CD4-positive, CD25-positive, alpha-beta regulatory T cell (primary cell): Measurements from ENCODE around the gene NUDT21. TPM values are rescaled to one million over a fixed set of nuclear protein-coding genes. Genes with fewer than 3 reads are reported as not detected.
A peak's percentile ranks its signal among the peaks of the same experiment; 100 is the strongest.

ENCODE experiments used
- ATAC-seq, 2 donors: fragments of 150-1000 bp; cut with Tn5 transposase; one replicate each; pipeline ENCODE4 v1.10.0; 2021; ENCODE audit warnings: low read depth in 2 of 2, moderate number of reproducible peaks in 2 of 2, moderate library complexity in 1 of 2
- DNase-seq, 3 donors: peaks; one replicate each; pipeline versions ENCODE4 v3.0.0 to v3.0.0-alpha.2; 2012 to 2022; ENCODE audit warnings: mixed read lengths in 1 of 3
- H3K27ac ChIP-seq: one replicate; pipeline ENCODE4 v1.7.0; 2013; ENCODE audit warnings: mild to moderate bottlenecking, low read length; ENCODE audit not compliant: insufficient read depth, poor library complexity, severe bottlenecking
- H3K27me3 ChIP-seq: one replicate; pipeline ENCODE4 v1.7.0; 2013; ENCODE audit warnings: low read length; ENCODE audit not compliant: control insufficient read depth, insufficient read depth
- H3K36me3 ChIP-seq: one replicate; pipeline ENCODE4 v1.7.0; 2013; ENCODE audit warnings: mild to moderate bottlenecking, low read length, moderate library complexity; ENCODE audit not compliant: control insufficient read depth, insufficient read depth
- H3K4me1 ChIP-seq: 2 replicates; pipeline ENCODE4 v1.7.0; 2013; ENCODE audit warnings: mild to moderate bottlenecking, low read length; ENCODE audit not compliant: insufficient read depth, control insufficient read depth, poor library complexity, severe bottlenecking
- H3K4me3 ChIP-seq: one replicate; pipeline ENCODE4 v1.7.0; 2013; ENCODE audit warnings: low read depth, mild to moderate bottlenecking, low read length, moderate library complexity
- H3K9me3 ChIP-seq, 2 experiments: 1 replicate in 1 of 2; 2 replicates in 1 of 2; pipeline ENCODE4 v1.7.0; 2013; ENCODE audit warnings: low read length in 2 of 2, mild to moderate bottlenecking in 1 of 2, moderate library complexity in 1 of 2; ENCODE audit not compliant: control insufficient read depth in 2 of 2
- H3K27ac Mint-ChIP-seq, 3 donors: one replicate each; pipeline ENCODE4 v1.8.0; 2020 to 2022; ENCODE audit warnings: mild to moderate bottlenecking in 3 of 3, mixed read lengths in 3 of 3, moderate library complexity in 2 of 3
- H3K27me3 Mint-ChIP-seq: one replicate; pipeline ENCODE4 v1.8.0; 2022; ENCODE audit warnings: mild to moderate bottlenecking, mixed read lengths
- H3K36me3 Mint-ChIP-seq: one replicate; pipeline ENCODE4 v1.8.0; 2020; ENCODE audit warnings: mixed read lengths
- H3K4me1 Mint-ChIP-seq, 4 donors: one replicate each; pipeline ENCODE4 v1.8.0; 2020 to 2022; ENCODE audit warnings: mixed read lengths in 4 of 4, mild to moderate bottlenecking in 1 of 4
- H3K4me3 Mint-ChIP-seq, 4 donors: one replicate each; pipeline ENCODE4 v1.8.0; 2020 to 2022; ENCODE audit warnings: mild to moderate bottlenecking in 4 of 4, mixed read lengths in 4 of 4, moderate library complexity in 3 of 4
- H3K9me3 Mint-ChIP-seq, 7 donors: one replicate each; pipeline ENCODE4 v1.8.0; 2020 to 2022; ENCODE audit warnings: mixed read lengths in 7 of 7, mild to moderate bottlenecking in 3 of 7, moderate library complexity in 2 of 7
- polyA plus RNA-seq, 4 donors: library from polyadenylated mRNA; unstranded; fragments of 300-500 nt; fragmentation: Illumina TruSeq; gene quantifications; one replicate each; pipeline ENCODE4 v1.2.3, GENCODE V29; 2021
- total RNA-seq: library from RNA; stranded (reverse); gene quantifications from one replicate; pipeline ENCODE4 v1.2.3, GENCODE V29; 2022

The NUDT21 gene
- total and polyA plus RNA-seq, 5 donors from 2014 or later, result 91.9 to 128 (median 104) TPM

DNA sequence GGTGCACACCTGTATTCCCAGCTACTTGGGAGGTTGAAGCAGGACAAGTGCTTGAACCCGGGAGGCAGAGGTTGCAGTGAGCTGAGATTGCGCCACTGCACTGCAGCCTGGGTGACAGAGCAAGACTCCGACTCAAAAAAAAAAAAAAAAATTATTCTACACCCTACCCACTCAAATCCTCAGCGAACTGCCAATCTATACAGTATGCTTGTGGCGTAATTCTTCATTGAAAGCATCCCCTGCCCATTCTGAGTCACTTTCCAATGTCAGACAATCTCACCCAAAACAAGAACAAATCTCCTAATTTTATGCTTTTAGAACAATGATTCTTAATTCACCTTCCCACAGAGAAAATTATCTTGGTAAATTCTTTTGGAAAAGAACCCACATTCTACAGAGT lies 37.8 kb downstream of the NUDT21 start:
- Histone ChIP-seq H3K9me3 (no peaks in the 10 kb centered on the region), H3K4me3 (no peak overlapping the region), H3K27ac (no peak overlapping the region), H3K36me3 (peaks cover 41% of the 10 kb centered on the region), H3K27me3 (no peaks in the 10 kb centered on the region), H3K4me1 (no peaks in the 10 kb centered on the region)
- peaks cover 24 to 37% (median 26%) of the 10 kb centered on the region in 4 donors for H3K4me1 Mint-ChIP-seq
- no peaks in the 10 kb centered on the region for H3K9me3 Mint-ChIP-seq
- no peaks in the 10 kb centered on the region for H3K27me3 Mint-ChIP-seq
- peaks cover 29% of the 10 kb centered on the region for H3K36me3 Mint-ChIP-seq
- ATAC-seq (no peak), DNase-seq (no peak)
- no peak overlapping the region for H3K4me3 Mint-ChIP-seq
- H3K27ac Mint-ChIP-seq, result peak overlapping the region in 1 of 3 donors; percentile 16

- H3K27ac Mint-ChIP-seq, result no peak overlapping the region
- peaks cover 33% of the 10 kb centered on the region for H3K36me3 Mint-ChIP-seq
- DNase-seq (no peak), ATAC-seq (no peak)
- Histone ChIP-seq H3K4me3 (no peak overlapping the region), H3K9me3 (no peaks in the 10 kb centered on the region), H3K36me3 (peaks cover 51% of the 10 kb centered on the region), H3K27ac (no peak overlapping the region), H3K27me3 (no peaks in the 10 kb centered on the region), H3K4me1 (no peaks in the 10 kb centered on the region)
- no peaks in the 10 kb centered on the region for H3K9me3 Mint-ChIP-seq
- peaks cover 24 to 31% (median 27%) of the 10 kb centered on the region in 4 donors for H3K4me1 Mint-ChIP-seq
- H3K4me3 Mint-ChIP-seq, result no peak overlapping the region
- no peaks in the 10 kb centered on the region for H3K27me3 Mint-ChIP-seq
Observed at GRCh38 chr16:56411624-56412023, 39.5 kb downstream of the NUDT21 start.

DNA sequence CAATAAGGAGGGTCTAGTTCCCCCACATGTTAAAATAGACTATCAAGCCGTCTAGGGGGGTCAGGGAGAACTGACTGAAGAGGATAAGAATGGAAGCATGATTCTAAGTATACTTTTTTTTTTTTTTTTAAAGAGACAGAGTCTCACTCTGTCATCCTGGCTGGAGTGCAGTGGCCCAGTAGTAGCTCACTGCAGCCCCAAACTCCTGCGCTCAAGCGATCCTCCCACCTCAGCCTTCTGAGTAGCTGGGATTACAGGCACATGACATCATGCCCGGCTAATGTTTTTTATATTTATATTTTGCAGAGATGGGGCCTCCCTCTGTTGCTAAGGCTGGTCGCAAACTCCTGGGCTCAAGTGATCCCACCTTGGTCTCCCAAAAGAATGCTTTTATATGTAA lies 40.0 kb downstream of the NUDT21 start:
- DNase-seq, result no peak
- H3K4me3 ChIP-seq, result no peak overlapping the region
- Mint-ChIP-seq H3K27ac (no peak overlapping the region), H3K27me3 (no peaks in the 10 kb centered on the region), H3K4me1 (peaks cover 21 to 30% (median 27%) of the 10 kb centered on the region in 4 donors), H3K36me3 (peaks cover 33% of the 10 kb centered on the region), H3K4me3 (no peak overlapping the region), H3K9me3 (no peaks in the 10 kb centered on the region)
- no peaks in the 10 kb centered on the region for H3K4me1 ChIP-seq
- H3K27ac ChIP-seq, result no peak overlapping the region
- ATAC-seq, result no peak
- H3K9me3 ChIP-seq, result no peaks in the 10 kb centered on the region
- peaks cover 51% of the 10 kb centered on the region for H3K36me3 ChIP-seq
- H3K27me3 ChIP-seq, result no peaks in the 10 kb centered on the region

GRCh38 chr16:56409195-56409594 lies 41.9 kb downstream of the NUDT21 start:
- Mint-ChIP-seq H3K4me1 (peaks cover 7 to 21% (median 17%) of the 10 kb centered on the region in 4 donors), H3K36me3 (peaks cover 46% of the 10 kb centered on the region), H3K27me3 (no peaks in the 10 kb centered on the region), H3K4me3 (no peak overlapping the region), H3K27ac (no peak overlapping the region), H3K9me3 (no peaks in the 10 kb centered on the region)
- DNase-seq (no peak), ATAC-seq (no peak)
- no peak overlapping the region for H3K4me3 ChIP-seq
- H3K9me3 ChIP-seq, result no peaks in the 10 kb centered on the region
- peaks cover 65% of the 10 kb centered on the region for H3K36me3 ChIP-seq
- no peaks in the 10 kb centered on the region for H3K27me3 ChIP-seq
- H3K4me1 ChIP-seq, result no peaks in the 10 kb centered on the region
- H3K27ac ChIP-seq, result no peak overlapping the region

DNA sequence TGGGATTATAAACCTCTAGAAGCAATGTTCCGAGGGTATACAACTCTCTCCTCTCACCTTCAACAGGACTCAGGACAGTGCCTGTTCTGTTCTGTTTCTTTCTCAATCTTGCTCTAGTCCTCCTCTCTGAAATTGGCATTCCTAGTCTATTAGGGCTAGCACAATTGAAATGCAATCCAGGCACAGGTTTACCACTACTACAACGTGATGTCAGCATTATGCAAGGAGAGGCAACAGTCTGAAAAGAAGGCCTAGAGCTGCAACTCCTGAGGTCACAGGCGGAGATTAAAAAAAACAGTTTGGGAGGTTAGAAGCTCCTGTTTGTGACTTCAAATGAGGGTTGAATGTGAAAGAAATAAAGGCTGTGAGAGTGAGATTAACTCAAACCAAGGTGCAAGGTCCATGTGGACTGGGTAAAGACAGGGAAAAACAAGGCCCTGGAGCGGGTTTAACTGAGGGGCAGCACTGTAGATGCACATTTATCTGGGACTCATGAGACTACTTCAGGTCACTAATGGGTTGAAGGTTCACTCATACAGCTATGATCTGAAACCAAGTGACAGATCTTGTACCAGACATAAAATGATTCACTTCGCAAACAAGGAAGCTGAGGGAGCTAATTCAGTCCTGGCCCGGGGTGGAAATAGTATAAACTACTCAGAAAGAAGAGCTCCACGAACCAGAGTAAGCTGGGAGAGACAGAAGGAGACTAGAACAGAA lies 42.6 kb downstream of the NUDT21 start:
- Mint-ChIP-seq H3K27ac (no peak overlapping the region), H3K9me3 (no peaks in the 10 kb centered on the region), H3K36me3 (peaks cover 45% of the 10 kb centered on the region), H3K27me3 (no peaks in the 10 kb centered on the region), H3K4me1 (peaks cover 5 to 19% (median 12%) of the 10 kb centered on the region in 4 donors), H3K4me3 (no peak overlapping the region)
- no peaks in the 10 kb centered on the region for H3K9me3 ChIP-seq
- no peaks in the 10 kb centered on the region for H3K27me3 ChIP-seq
- no peak for DNase-seq
- no peak overlapping the region for H3K27ac ChIP-seq
- no peak overlapping the region for H3K4me3 ChIP-seq
- no peak for ATAC-seq
- peaks cover 67% of the 10 kb centered on the region for H3K36me3 ChIP-seq
- no peaks in the 10 kb centered on the region for H3K4me1 ChIP-seq

DNA sequence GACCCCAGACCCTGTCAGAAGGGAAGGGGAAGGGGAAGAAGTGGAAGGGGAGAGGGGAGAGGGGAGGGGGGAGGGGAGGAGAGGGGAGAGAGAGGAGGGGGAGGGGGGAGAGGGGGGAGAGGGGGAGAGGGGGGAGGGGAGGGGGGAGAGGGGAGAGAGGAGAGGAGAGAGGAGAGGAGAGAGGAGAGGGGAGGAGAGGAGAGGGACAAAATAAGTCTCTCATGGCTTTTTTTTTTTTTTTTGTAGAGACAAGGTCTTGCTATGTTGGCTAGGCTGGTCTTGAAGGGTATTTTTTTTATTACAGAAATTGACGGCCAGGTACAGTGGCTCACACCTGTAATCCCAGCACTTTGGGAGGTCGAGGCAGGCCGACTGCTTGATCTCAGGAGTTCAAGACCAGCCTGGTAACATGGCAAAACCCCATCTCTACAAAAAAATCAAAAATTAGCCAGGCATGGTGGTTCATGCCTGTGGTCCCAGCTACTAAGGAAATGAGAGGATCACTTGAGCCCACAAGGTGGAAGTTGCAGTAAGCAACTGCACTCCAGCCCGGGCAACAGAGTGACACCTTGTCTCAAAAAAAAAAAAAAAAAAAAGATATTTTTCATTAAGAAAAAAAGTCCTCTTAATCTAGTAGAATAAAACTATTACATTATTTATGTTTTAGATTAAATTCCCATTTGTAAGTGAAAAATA lies 45.0 kb downstream of the NUDT21 start:
- Histone ChIP-seq H3K36me3 (peaks cover 70% of the 10 kb centered on the region), H3K9me3 (no peaks in the 10 kb centered on the region), H3K4me1 (no peaks in the 10 kb centered on the region), H3K4me3 (no peak overlapping the region), H3K27me3 (no peaks in the 10 kb centered on the region), H3K27ac (no peak overlapping the region)
- no peaks in the 10 kb centered on the region for H3K9me3 Mint-ChIP-seq
- H3K4me1 Mint-ChIP-seq, result peaks cover 4 to 10% (median 7%) of the 10 kb centered on the region in 4 donors
- no peak overlapping the region for H3K4me3 Mint-ChIP-seq
- no peak for ATAC-seq
- H3K27me3 Mint-ChIP-seq, result no peaks in the 10 kb centered on the region
- H3K36me3 Mint-ChIP-seq, result peaks cover 46% of the 10 kb centered on the region
- no peak overlapping the region for H3K27ac Mint-ChIP-seq
- no peak for DNase-seq

GRCh38 chr16:56401482-56401881 lies 49.6 kb downstream of the NUDT21 start:
- ATAC-seq (no peak), DNase-seq (no peak)
- no peaks in the 10 kb centered on the region for H3K9me3 ChIP-seq
- Mint-ChIP-seq H3K9me3 (peaks cover 0 to 2% (median 0%) of the 10 kb centered on the region in 7 donors), H3K36me3 (peaks cover 52% of the 10 kb centered on the region), H3K27me3 (no peaks in the 10 kb centered on the region), H3K4me1 (peaks cover 0 to 12% (median 7%) of the 10 kb centered on the region in 4 donors), H3K27ac (no peak overlapping the region), H3K4me3 (no peak overlapping the region)
- H3K4me1 ChIP-seq, result no peaks in the 10 kb centered on the region
- no peak overlapping the region for H3K27ac ChIP-seq
- H3K36me3 ChIP-seq, result peaks cover 64% of the 10 kb centered on the region
- H3K27me3 ChIP-seq, result no peaks in the 10 kb centered on the region
- H3K4me3 ChIP-seq, result no peak overlapping the region
